GM12801 (cell line): ENCODE measurements around the gene RETSAT.

Source experiments
- TF ChIP-seq, protein P1 (sequence below): IDR thresholded peaks from one replicate; pipeline ENCODE4 v1.5.1; 2011; ENCODE audit warnings: control low read depth; ENCODE audit not compliant: insufficient read length; ENCODE audit errors: extremely low read depth

Gene RETSAT

DNA sequence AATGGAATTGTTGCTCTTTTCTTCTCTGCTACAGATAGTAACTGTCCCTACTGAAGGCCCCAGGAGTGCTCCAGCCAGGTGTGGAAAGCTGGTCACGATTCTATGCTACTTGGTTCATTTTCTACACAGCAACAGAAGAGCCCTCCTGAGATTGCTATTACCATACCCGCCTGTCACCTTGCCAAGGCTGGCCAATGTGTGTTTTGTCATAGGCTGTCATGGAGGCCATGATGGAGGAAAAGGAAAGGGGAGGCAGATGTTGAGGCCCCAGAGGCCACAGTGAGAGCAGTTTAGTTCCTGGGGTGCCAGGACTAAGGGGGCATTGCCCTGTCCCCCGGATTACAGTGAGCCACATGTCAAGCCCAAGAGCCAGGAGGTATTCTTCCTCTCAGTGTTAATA, 1.2 kb upstream of the RETSAT start:
- TF ChIP-seq, protein P1, sequence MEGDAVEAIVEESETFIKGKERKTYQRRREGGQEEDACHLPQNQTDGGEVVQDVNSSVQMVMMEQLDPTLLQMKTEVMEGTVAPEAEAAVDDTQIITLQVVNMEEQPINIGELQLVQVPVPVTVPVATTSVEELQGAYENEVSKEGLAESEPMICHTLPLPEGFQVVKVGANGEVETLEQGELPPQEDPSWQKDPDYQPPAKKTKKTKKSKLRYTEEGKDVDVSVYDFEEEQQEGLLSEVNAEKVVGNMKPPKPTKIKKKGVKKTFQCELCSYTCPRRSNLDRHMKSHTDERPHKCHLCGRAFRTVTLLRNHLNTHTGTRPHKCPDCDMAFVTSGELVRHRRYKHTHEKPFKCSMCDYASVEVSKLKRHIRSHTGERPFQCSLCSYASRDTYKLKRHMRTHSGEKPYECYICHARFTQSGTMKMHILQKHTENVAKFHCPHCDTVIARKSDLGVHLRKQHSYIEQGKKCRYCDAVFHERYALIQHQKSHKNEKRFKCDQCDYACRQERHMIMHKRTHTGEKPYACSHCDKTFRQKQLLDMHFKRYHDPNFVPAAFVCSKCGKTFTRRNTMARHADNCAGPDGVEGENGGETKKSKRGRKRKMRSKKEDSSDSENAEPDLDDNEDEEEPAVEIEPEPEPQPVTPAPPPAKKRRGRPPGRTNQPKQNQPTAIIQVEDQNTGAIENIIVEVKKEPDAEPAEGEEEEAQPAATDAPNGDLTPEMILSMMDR = no peak

DNA sequence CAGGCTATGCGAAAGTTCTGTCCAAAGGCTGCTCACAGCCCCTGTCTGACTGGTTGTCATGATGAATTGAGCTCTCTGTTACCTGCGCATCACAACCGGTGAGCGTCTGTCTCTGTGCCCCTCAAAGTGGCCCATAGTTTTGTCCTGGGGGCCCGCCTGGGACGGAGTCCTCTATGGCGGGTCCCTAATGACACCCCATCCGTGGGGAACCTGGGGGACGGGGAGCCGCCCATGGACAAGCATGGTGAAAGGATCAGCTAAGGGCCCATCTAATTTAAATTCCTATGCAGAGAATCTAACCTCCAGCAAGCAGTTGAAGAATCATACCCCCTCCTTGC, 714 bp upstream of the RETSAT start:
- TF ChIP-seq, protein P1 = no peak

DNA sequence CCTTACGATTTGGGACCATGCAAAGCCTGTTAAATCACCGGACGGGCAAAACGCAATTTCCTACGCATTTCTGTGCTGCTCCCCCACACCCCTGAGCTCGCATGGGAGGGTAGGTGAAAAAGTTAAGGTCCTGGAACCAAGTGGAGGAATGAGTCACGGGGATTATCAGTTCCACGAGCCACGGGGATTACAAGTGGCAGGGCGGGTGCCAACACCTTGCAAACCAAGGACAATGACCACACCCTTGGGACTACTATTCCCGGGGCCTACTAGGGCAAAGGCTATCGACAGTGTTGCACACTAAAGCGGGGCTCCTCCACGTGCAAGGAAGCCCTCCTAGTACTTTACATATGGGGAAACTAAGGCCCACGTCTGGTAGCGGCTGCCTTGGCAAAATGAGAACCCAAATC, 447 bp downstream of the RETSAT start:
- TF ChIP-seq, protein P1 = no peak

DNA sequence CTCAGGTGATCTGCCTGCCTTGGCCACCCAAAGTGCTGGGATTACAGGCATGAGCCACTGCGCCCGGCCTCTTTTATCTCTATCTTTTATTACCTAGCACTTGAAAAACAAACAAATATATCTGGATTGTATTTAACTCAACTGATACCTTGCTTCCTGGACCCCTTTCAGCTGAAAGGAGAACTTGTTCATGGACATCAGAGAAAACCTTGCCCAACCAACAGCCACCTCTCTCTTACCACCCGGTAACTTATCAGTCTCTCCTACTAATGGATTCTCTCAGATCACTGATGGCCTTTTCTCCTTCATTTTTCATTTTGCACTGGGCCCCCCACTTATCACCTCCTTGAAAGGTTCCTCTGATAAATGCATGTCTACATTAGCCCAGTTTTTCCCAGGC, 6.7 kb downstream of the RETSAT start:
- TF ChIP-seq, protein P1 = no peak

DNA sequence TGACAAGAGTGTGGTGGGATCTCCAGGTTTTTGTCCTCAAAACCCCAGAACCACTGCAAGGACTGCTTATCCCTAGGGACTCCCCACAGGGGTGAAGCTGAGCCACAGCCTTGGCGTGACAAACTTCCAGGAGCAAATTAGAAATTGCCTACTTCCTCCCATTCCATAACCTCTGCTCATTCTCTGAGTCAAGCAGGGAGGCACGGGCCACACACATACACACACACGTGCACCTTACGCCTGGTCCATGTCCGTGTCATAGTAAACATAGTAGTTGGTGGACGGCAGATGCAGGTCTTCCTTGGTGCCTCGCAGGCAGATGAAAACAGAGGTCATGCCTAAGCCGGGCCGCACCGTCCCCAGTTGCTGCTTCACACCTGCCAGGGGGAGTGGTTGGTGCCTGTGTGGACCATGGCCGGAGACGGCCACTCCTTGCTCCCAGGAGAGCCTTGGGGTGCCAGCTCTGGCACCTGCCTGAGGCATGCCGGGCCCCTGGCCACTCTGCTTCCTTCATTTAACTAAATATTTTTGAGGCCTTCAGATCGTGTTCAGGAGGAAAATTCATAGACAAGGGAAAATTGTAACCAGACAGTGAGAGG, 9.9 kb downstream of the RETSAT start:
- TF ChIP-seq, protein P1 = no peak

DNA sequence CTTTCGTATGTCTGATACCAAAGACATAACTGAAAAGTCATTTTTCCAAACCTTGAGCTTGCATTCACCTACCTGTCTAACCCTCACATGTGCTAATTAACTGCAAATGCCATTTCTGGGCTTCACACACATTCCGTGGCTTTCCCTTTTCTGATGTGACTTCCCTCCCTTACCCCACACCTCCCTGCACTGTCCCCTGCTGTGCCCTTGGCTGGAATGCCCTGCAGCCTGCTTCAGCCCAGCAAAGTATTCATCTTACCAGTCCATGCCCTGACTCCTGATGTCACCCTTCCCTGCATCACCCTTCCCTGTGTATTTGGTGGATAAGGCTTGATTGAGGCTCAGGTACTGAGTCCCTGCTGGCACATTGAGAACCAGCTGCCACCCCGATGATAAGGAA, 12.2 kb downstream of the RETSAT start:
- TF ChIP-seq, protein P1 = no peak

DNA sequence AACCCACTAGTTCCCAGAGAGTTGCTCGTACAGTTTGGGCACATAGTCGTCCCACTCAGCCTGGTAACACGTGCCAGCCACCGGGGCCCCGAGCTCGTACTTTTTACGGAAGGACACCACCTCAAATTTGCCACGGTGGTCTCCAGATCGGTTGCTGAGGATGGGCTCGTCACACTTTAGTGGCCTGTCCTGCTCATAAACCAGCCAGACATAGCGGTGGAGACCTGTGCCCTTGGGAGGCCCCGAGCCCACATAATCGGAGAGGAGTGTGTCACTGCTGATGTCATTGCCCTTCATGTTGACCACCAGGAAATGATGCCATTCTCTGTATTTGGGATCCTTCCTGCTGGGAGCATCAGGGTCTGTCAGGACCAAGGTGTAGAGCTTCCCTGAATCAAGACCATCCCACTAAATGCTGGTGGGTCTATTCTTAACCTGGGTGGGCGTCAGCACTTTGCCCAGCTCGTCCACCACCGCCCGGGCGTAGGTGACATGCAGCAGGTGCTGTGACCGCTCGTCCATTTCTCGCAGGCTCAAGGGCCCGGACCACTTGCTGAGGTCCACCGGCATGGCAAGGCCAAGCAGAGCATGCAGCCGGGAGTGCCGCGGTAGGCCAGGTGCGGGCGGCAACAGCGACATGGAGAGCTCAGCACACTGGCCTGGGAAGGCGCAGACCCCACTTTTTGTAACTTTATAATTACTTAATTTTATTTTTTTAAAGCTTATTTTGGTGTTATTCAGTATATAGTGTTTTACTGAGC, 12.9 kb downstream of the RETSAT start:
- TF ChIP-seq, protein P1 = no peak
